ENCODE measurements around the gene AKAP13. TPM values are rescaled to one million over a fixed set of nuclear protein-coding genes. Genes with fewer than 3 reads are reported as not detected.

AKAP13 gene
- total RNA-seq, 1 experiment from 2014 or later = 47.3 TPM

GRCh38 chr15:85616549-85617110 lies 236.2 kb downstream of the AKAP13 start:
- Histone ChIP-seq H3K4me2 (ENCODE audit: insufficient read depth, insufficient read length, low read length) (no peak overlapping the region), H3K18ac (ENCODE audit: insufficient read length, low read depth, low read length) (no peak overlapping the region), H3K27ac (ENCODE audit: insufficient read length, low read depth, low read length) (no peak overlapping the region), H3K27me3 (ENCODE audit: insufficient read depth, low read length) (no peaks in the 10 kb centered on the region), H4K8ac (replicated peaks; ENCODE audit: insufficient read length, low read depth, low read length) (no peak overlapping the region), H3K56ac (ENCODE audit: insufficient read length, low read depth, low read length) (no peak overlapping the region), H2AFZ (ENCODE audit: low read length) (no peak overlapping the region), H3K14ac (ENCODE audit: insufficient read depth, low read length) (no peak overlapping the region), H3K4me1 (ENCODE audit: insufficient read depth, low read length) (peaks cover 14% of the 10 kb centered on the region), H3K79me2 (ENCODE audit: insufficient read depth, low read length) (no peaks in the 10 kb centered on the region), H2BK120ac (ENCODE audit: low read depth, low read length, poor library complexity, severe bottlenecking) (no peak overlapping the region), H3K79me1 (ENCODE audit: insufficient read depth, low read depth, low read length, poor library complexity, severe bottlenecking) (no peaks in the 10 kb centered on the region), H4K20me1 (ENCODE audit: control insufficient read depth, insufficient read depth, insufficient read length) (no peaks in the 10 kb centered on the region), H2BK12ac (ENCODE audit: insufficient read length, low read depth, low read length) (no peak overlapping the region), H2BK15ac (ENCODE audit: low read depth, low read length) (no peak overlapping the region), H3K9me3 (ENCODE audit: control insufficient read depth, low read depth, low read length) (no peaks in the 10 kb centered on the region), H2AK5ac (ENCODE audit: insufficient read length, low read length) (no peak overlapping the region), H4K5ac (ENCODE audit: insufficient read length, low read depth, low read length) (no peak overlapping the region), H3K4ac (ENCODE audit: low read depth, low read length) (no peak overlapping the region), H2BK20ac (ENCODE audit: low read depth, low read length, poor library complexity, severe bottlenecking) (no peak overlapping the region), H3K9ac (ENCODE audit: extremely low read depth, insufficient read length, low read length) (no peak overlapping the region), H3T11ph (ENCODE audit: low read length) (no peak overlapping the region), H3K23me2 (ENCODE audit: insufficient read length, low read depth, low read length, poor library complexity, severe bottlenecking) (no peaks in the 10 kb centered on the region), H2BK5ac (ENCODE audit: insufficient read length, low read length) (no peak overlapping the region), H4K91ac (ENCODE audit: insufficient read length, low read depth, low read length) (no peak overlapping the region), H3K23ac (ENCODE audit: insufficient read length, low read depth, low read length) (no peak overlapping the region)
- H3K4me3 Mint-ChIP-seq = no peak overlapping the region
- DNase-seq = no peak
- no peak for TF ChIP-seq CTCF (conservative IDR thresholded peaks at IDR 0.05)
- no peak overlapping the region; a peak in 1 of 7 replicates for H3K27ac Mint-ChIP-seq
- peaks cover 12 to 14% of the 10 kb centered on the region in 2 experiments; a peak in 3 of 4 replicates for H3K4me1 Mint-ChIP-seq
- H3K9me3 Mint-ChIP-seq = no peaks in the 10 kb centered on the region
- no peaks in the 10 kb centered on the region for H3K27me3 Mint-ChIP-seq (ENCODE audit: low read depth)
- H3K36me3 Mint-ChIP-seq (ENCODE audit: insufficient read depth in 1 of 3, low read depth in 3 of 3) = no peaks in the 10 kb centered on the region
